Hepatocyte (in vitro differentiated cells): ENCODE results near the gene ZSWIM3. TPM values are rescaled to one million over a fixed set of nuclear protein-coding genes. Genes with fewer than 3 reads are reported as not detected.
A peak's percentile ranks its signal among the peaks of the same experiment; 100 is the strongest.

Experiments used
- DNase-seq: peaks from one replicate; pipeline ENCODE4 v3.0.0-alpha.2; 2016; ENCODE audit warnings: low spot score
- H2AFZ ChIP-seq: fragments of 200-600 bp; sonication (generic); 2 replicates; pipeline ENCODE4 v1.6.0; 2016; ENCODE audit warnings: antibody characterized with exemption, mild to moderate bottlenecking
- H3K27ac ChIP-seq: fragments of 200-600 bp; sonication (generic); 2 replicates; pipeline ENCODE4 v1.5.1; 2016; ENCODE audit warnings: mild to moderate bottlenecking
- H3K27me3 ChIP-seq: fragments of 200-600 bp; sonication (generic); 2 replicates; pipeline ENCODE4 v1.6.1; 2016
- H3K36me3 ChIP-seq: fragments of 200-600 bp; sonication (generic); replicated peaks from 2 replicates; pipeline ENCODE4 v1.5.1; 2016; ENCODE audit warnings: low read depth; ENCODE audit not compliant: insufficient read depth
- H3K4me1 ChIP-seq: fragments of 200-600 bp; sonication (generic); 2 replicates; pipeline ENCODE4 v1.5.1; 2016; ENCODE audit warnings: mild to moderate bottlenecking, moderate library complexity; ENCODE audit not compliant: insufficient read depth
- H3K4me2 ChIP-seq: fragments of 200-600 bp; sonication (generic); 2 replicates; pipeline ENCODE4 v1.6.0; 2016
- H3K4me3 ChIP-seq: fragments of 200-600 bp; sonication (generic); 2 replicates; pipeline ENCODE4 v1.5.1; 2016; ENCODE audit warnings: mild to moderate bottlenecking
- H3K79me2 ChIP-seq: fragments of 200-600 bp; sonication (generic); 2 replicates; pipeline ENCODE4 v1.6.0; 2017; ENCODE audit warnings: mild to moderate bottlenecking
- H3K9me2 ChIP-seq: fragments of 200-600 bp; sonication (generic); replicated peaks from 2 replicates; pipeline ENCODE4 v1.6.0; 2017; ENCODE audit warnings: mild to moderate bottlenecking; ENCODE audit not compliant: insufficient read depth
- H3K9me3 ChIP-seq: fragments of 200-600 bp; sonication (generic); 2 replicates; pipeline ENCODE4 v1.5.1; 2016; ENCODE audit warnings: low read depth, mild to moderate bottlenecking
- H4K20me1 ChIP-seq: fragments of 200-600 bp; sonication (generic); 2 replicates; pipeline ENCODE4 v1.6.0; 2016; ENCODE audit warnings: mild to moderate bottlenecking; ENCODE audit not compliant: insufficient read depth, poor library complexity, severe bottlenecking
- EZH2 ChIP-seq: fragments of 200-600 bp; sonication (generic); IDR thresholded peaks from 2 replicates; pipeline ENCODE4 v1.6.1; 2016; ENCODE audit warnings: antibody characterized with exemption, mild to moderate bottlenecking, borderline replicate concordance
- EZH2phosphoT487 ChIP-seq: fragments of 200-600 bp; sonication (generic); IDR thresholded peaks from one replicate; pipeline ENCODE4 v1.6.1; 2018; ENCODE audit warnings: antibody characterized with exemption, mild to moderate bottlenecking, low read depth, moderate library complexity; ENCODE audit not compliant: unreplicated experiment, severe bottlenecking
- WGBS: methylation state at CpG from one replicate; pipeline ENCODE4 v1.1.6; 2016; ENCODE audit warnings: low lambda C conversion rate; ENCODE audit errors: missing lambda C conversion rate; 5-methylcytosine and 5-hydroxymethylcytosine counted together
- polyA plus RNA-seq: library from polyadenylated mRNA; unstranded; fragments of >200 nt; fragmentation: Nextera tagmentation; extraction: Ambion mirVana; gene quantifications from 2 replicates; pipeline ENCODE4 v1.2.1, GENCODE V29; 2016
- total RNA-seq: library from RNA; depleted of rRNA; stranded (reverse); fragments of >200 nt; gene quantifications from 2 replicates; pipeline ENCODE4 v1.2.3, GENCODE V29; 2014
- TF ChIP-seq, protein P1 (sequence below): fragments of 200-600 bp; sonication (generic); IDR thresholded peaks from 2 replicates; pipeline ENCODE4 v1.5.1; 2016; ENCODE audit warnings: antibody characterized with exemption, mild to moderate bottlenecking; ENCODE audit not compliant: poor library complexity

Gene ZSWIM3
- total and polyA plus RNA-seq, 2 experiments from 2014 or later, result 4.1 to 6.2 TPM

DNA sequence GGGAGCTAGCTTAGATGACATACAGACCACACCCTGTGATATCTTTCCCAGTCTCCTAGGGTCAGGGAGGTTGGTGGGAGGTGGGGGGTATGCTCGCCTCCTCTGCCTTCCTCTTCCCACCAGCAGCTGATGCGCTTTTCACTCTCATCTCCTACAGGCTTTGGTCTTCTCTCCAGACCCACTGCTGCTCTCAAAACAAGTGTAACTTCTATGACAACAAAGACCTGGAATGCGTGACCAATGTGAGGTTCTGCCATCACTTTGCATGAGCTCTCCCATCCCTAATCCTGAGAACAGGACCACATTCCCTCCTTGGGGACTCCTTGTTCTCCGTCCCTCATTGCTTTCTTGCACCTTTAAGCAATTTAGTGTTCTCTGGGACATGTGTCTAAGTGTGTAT is 36.4 kb downstream of the ZSWIM3 start:
- Histone ChIP-seq H3K36me3 (no peaks in the 10 kb centered on the region), H3K27me3 (no peaks in the 10 kb centered on the region), H2AFZ (no peak overlapping the region), H3K9me3 (no peaks in the 10 kb centered on the region), H3K4me3 (no peak overlapping the region), H3K4me2 (peak overlapping the region; percentile 92), H3K27ac (peak overlapping the region; percentile 76), H3K4me1 (peaks cover 8% of the 10 kb centered on the region), H3K9me2 (no peaks in the 10 kb centered on the region), H4K20me1 (peaks cover 3% of the 10 kb centered on the region), H3K79me2 (peaks cover 39% of the 10 kb centered on the region)
- TF ChIP-seq EZH2 (no peak), EZH2phosphoT487 (no peak)
- no peak for DNase-seq
- WGBS, result over 99% methylated on average over 4 of the region's 4 CpGs

DNA sequence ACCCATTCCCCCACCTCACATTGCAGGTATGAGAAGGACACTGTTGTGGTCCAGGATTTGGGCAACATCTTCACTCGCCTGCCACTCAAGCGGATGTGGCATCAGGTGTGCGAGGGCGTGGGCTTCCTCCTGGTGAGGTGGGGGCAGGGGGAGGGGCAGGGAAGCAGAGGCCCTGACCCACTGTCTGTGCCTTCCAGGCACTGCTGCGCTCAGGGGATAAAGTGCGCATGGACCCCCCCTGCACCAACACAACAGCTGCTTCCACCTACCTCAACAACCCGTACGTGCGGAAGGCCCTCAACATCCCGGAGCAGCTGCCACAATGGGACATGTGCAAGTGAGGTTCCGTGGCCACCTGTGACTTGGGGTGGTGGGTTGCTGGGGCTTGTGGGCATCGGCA is 37.4 kb downstream of the ZSWIM3 start:
- no peaks in the 10 kb centered on the region for H3K27me3 ChIP-seq
- 90% methylated on average over 11 of the region's 12 CpGs for WGBS
- no peaks in the 10 kb centered on the region for H3K36me3 ChIP-seq

DNA sequence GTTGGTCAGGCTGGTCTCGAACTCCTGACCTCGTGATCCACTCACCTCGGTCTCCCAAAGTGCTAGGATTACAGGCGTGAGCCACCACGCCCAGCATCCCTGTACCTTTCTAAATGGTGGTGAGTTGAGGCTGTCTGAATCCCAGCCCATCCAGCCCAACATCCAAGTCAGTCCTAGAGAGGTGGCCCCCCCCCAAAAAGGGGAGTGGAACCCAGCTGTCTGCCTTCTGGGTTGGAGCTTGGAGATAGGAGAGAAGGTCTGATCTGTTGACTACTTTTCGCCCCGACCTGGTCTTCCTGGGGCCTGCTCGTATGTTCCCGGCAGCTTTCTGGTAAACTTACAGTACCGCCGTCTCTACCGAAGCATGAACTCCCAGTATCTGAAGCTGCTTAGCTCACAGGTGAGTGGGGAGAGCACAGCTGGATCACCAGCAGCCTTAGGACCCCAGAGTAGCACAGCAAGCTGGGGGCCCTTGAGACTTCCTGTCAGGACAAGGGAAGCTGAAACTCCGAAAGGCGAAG is 39.3 kb downstream of the ZSWIM3 start:
- no peaks in the 10 kb centered on the region for H3K9me3 ChIP-seq
- no peak for DNase-seq
- peaks cover 19% of the 10 kb centered on the region for H3K79me2 ChIP-seq
- no peak overlapping the region for H3K4me2 ChIP-seq
- H3K27me3 ChIP-seq, result no peaks in the 10 kb centered on the region
- 96% methylated on average over 14 of the region's 14 CpGs for WGBS
- TF ChIP-seq EZH2phosphoT487 (no peak), EZH2 (no peak)
- TF ChIP-seq, protein P1, sequence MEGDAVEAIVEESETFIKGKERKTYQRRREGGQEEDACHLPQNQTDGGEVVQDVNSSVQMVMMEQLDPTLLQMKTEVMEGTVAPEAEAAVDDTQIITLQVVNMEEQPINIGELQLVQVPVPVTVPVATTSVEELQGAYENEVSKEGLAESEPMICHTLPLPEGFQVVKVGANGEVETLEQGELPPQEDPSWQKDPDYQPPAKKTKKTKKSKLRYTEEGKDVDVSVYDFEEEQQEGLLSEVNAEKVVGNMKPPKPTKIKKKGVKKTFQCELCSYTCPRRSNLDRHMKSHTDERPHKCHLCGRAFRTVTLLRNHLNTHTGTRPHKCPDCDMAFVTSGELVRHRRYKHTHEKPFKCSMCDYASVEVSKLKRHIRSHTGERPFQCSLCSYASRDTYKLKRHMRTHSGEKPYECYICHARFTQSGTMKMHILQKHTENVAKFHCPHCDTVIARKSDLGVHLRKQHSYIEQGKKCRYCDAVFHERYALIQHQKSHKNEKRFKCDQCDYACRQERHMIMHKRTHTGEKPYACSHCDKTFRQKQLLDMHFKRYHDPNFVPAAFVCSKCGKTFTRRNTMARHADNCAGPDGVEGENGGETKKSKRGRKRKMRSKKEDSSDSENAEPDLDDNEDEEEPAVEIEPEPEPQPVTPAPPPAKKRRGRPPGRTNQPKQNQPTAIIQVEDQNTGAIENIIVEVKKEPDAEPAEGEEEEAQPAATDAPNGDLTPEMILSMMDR, result no peak
- no peaks in the 10 kb centered on the region for H3K9me2 ChIP-seq
- H3K27ac ChIP-seq, result no peak overlapping the region
- H3K36me3 ChIP-seq, result no peaks in the 10 kb centered on the region
- no peaks in the 10 kb centered on the region for H4K20me1 ChIP-seq
- H3K4me1 ChIP-seq, result peaks cover 8% of the 10 kb centered on the region
- H3K4me3 ChIP-seq, result no peak overlapping the region
- no peak overlapping the region for H2AFZ ChIP-seq

More for the DNA sequence above, 37.4 kb downstream of the ZSWIM3 start:
- H3K9me2 ChIP-seq, result no peaks in the 10 kb centered on the region
- peaks cover 8% of the 10 kb centered on the region for H3K4me1 ChIP-seq
- no peak overlapping the region for H3K4me3 ChIP-seq
- no peak overlapping the region for H3K4me2 ChIP-seq
- H3K79me2 ChIP-seq, result peaks cover 30% of the 10 kb centered on the region
- H2AFZ ChIP-seq, result no peak overlapping the region
- DNase-seq, result no peak
- H4K20me1 ChIP-seq, result no peaks in the 10 kb centered on the region
- TF ChIP-seq EZH2phosphoT487 (no peak), EZH2 (no peak)
- TF ChIP-seq, protein P1, result no peak
- no peaks in the 10 kb centered on the region for H3K9me3 ChIP-seq
- H3K27ac ChIP-seq, result no peak overlapping the region

DNA sequence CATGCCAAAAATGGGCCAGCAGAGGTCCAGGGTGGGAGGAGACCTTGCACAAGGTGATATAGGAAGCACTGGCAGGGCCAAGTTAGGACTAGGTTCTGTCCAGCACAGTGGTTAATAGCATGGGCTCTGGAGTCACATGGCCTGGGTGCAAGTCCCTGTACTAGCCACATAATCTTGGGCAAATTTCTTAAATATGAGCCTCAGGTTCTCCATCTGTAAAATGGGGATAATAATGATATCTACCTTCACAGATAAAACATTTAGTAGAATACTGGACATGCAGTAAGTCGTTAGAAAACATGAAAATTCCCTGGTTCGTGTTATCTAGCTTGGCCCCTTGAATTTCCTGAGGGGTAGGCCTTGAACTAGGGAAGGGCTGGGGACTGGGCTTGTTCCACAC is 39.9 kb downstream of the ZSWIM3 start:
- Histone ChIP-seq H3K4me2 (no peak overlapping the region), H3K9me3 (no peaks in the 10 kb centered on the region), H3K4me1 (peaks cover 8% of the 10 kb centered on the region), H3K27me3 (no peaks in the 10 kb centered on the region), H3K36me3 (no peaks in the 10 kb centered on the region), H3K9me2 (no peaks in the 10 kb centered on the region), H4K20me1 (no peaks in the 10 kb centered on the region), H2AFZ (no peak overlapping the region), H3K4me3 (no peak overlapping the region), H3K79me2 (peaks cover 15% of the 10 kb centered on the region), H3K27ac (no peak overlapping the region)
- WGBS, result 86% methylated on average over 2 of the region's 2 CpGs
- no peak for DNase-seq
- TF ChIP-seq, protein P1, result no peak
- no peak for TF ChIP-seq EZH2phosphoT487
- no peak for TF ChIP-seq EZH2
